Esophagus squamous epithelium (tissue), 5 donors: ENCODE results near the gene ZNF14. TPM values are rescaled to one million over a fixed set of nuclear protein-coding genes. Genes with fewer than 3 reads are reported as not detected.

ENCODE experiments used
- DNase-seq: peaks from one replicate; lab custom pipeline; 2025; lab: John Stamatoyannopoulos, UW
- H3K27ac ChIP-seq, 4 donors: fragments of 200-600 bp; sonication (generic); one replicate each; pipeline ENCODE4 v1.5.1; 2016 to 2019; ENCODE audit warnings: mild to moderate bottlenecking in 1 of 4
- H3K27me3 ChIP-seq, 4 donors: fragments of 200-600 bp; sonication (generic); 1 replicate in 3 of 4; 2 replicates in 1 of 4; pipeline versions ENCODE4 v1.5.1 to v1.6.0; 2017 to 2021; ENCODE audit warnings: antibody characterized with exemption in 1 of 4
- H3K36me3 ChIP-seq, 3 donors: fragments of 200-600 bp; sonication (generic); one replicate each; pipeline ENCODE4 v1.5.1; 2016 to 2019
- H3K4me1 ChIP-seq, 3 donors: fragments of 200-600 bp; sonication (generic); one replicate each; pipeline ENCODE4 v1.5.1; 2017 to 2019
- H3K4me3 ChIP-seq, 4 donors: fragments of 200-600 bp; sonication (generic); 1 replicate in 3 of 4; 2 replicates in 1 of 4; pipeline ENCODE4 v1.5.1; 2016 to 2019; ENCODE audit warnings: mild to moderate bottlenecking in 2 of 4, moderate library complexity in 1 of 4
- H3K9me3 ChIP-seq, 3 donors: fragments of 200-600 bp; sonication (generic); one replicate each; pipeline ENCODE4 v1.5.1; 2016 to 2019
- POLR2A ChIP-seq, 4 donors: fragments of 450-650 bp; IDR thresholded peaks; one replicate each; pipeline ENCODE4 v1.6.1; 2017; ENCODE audit warnings: antibody characterized with exemption in 4 of 4, mild to moderate bottlenecking in 4 of 4, moderate library complexity in 3 of 4
- WGBS, 2 donors: methylation state at CpG; one replicate each; pipeline ENCODE4 v1.1.5; 2018; 5-methylcytosine and 5-hydroxymethylcytosine counted together
- intact Hi-C: fragments of 100-400 bp; cut with DNase I; formaldehyde crosslinking; loops from one replicate; pipeline ENCODE4 v1.15.0; 2022
- total RNA-seq, 4 donors: library from RNA; depleted of rRNA; stranded (reverse); fragments of >200 nt; gene quantifications; one replicate each; pipeline ENCODE4 v1.1.0, GENCODE V29; 2016
- TF ChIP-seq, protein P1 (sequence below), 6 experiments: fragments of 450-650 bp in 4 of 6; fragments of 200-600 bp in 2 of 6; sonication (generic) in 2 of 6; IDR thresholded peaks; one replicate each; pipeline ENCODE4 v1.5.1; 2016 to 2019; ENCODE audit warnings: antibody characterized with exemption in 6 of 6, mild to moderate bottlenecking in 4 of 6, moderate library complexity in 4 of 6
- donor health status: DM: yes; HTN: yes; CAD: no.

The ZNF14 gene
- total RNA-seq, 4 donors from 2014 or later = 1.9 to 6.3 (median 2.1) TPM

DNA sequence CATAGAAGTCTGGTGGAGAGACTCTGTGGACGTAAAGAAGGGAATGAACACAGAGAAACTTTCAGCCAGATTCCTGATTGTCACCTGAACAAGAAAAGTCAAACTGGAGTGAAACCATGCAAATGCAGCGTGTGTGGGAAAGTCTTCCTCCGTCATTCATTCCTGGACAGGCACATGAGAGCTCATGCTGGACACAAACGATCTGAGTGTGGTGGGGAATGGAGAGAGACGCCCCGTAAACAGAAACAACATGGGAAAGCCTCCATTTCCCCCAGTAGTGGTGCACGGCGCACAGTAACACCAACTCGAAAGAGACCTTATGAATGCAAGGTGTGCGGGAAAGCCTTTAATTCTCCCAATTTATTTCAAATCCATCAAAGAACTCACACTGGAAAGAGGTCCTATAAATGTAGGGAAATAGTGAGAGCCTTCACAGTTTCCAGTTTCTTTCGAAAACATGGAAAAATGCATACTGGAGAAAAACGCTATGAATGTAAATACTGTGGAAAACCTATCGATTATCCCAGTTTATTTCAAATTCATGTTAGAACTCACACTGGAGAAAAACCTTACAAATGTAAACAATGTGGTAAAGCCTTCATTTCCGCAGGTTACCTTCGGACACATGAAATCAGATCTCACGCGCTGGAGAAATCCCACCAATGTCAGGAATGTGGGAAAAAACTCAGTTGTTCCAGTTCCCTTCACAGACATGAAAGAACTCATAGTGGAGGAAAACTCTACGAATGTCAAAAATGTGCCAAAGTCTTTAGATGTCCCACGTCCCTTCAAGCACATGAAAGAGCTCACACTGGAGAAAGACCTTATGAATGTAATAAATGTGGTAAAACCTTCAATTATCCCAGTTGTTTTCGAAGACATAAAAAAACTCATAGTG, 53.5 kb downstream of the ZNF14 start:
- H3K9me3 ChIP-seq = peaks cover 5 to 99% (median 28%) of the 10 kb centered on the region in 3 donors

DNA sequence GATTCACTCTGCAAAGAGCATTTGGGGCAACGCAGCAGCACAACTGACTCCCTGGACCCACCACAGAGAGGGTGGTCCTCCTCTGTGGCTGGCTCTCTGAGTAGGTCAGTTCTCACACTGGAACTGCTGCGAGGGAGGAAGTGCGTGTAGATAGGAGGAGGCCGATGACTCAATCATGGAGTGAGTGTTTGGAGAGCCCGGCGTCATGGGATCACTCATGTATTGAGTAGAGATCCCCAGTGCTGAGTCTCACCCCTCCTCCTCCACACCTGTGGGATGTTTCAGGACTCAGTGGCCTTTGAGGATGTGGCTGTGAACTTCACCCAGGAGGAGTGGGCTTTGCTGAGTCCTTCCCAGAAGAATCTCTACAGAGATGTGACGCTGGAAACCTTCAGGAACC, 55.3 kb downstream of the ZNF14 start:
- H3K4me1 ChIP-seq = no peaks in the 10 kb centered on the region
- no peak overlapping the region for H3K27ac ChIP-seq
- peaks cover 5 to 99% (median 28%) of the 10 kb centered on the region in 3 donors for H3K9me3 ChIP-seq
- intact Hi-C loops = no loop called here
- 93 to 94% methylated on average over 5 of the region's 7 CpGs for WGBS, 2 donors
- H3K36me3 ChIP-seq = peaks cover 24 to 88% (median 25%) of the 10 kb centered on the region in 3 donors
- TF ChIP-seq, protein P1, sequence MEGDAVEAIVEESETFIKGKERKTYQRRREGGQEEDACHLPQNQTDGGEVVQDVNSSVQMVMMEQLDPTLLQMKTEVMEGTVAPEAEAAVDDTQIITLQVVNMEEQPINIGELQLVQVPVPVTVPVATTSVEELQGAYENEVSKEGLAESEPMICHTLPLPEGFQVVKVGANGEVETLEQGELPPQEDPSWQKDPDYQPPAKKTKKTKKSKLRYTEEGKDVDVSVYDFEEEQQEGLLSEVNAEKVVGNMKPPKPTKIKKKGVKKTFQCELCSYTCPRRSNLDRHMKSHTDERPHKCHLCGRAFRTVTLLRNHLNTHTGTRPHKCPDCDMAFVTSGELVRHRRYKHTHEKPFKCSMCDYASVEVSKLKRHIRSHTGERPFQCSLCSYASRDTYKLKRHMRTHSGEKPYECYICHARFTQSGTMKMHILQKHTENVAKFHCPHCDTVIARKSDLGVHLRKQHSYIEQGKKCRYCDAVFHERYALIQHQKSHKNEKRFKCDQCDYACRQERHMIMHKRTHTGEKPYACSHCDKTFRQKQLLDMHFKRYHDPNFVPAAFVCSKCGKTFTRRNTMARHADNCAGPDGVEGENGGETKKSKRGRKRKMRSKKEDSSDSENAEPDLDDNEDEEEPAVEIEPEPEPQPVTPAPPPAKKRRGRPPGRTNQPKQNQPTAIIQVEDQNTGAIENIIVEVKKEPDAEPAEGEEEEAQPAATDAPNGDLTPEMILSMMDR (IDR thresholded peaks at IDR 0.05) = no peak
- no peak for TF ChIP-seq POLR2A (IDR thresholded peaks at IDR 0.05)
- no peak for DNase-seq
- H3K27me3 ChIP-seq = no peaks in the 10 kb centered on the region
- H3K4me3 ChIP-seq = no peak overlapping the region

More for the DNA sequence above, 53.5 kb downstream of the ZNF14 start:
- H3K4me1 ChIP-seq = no peaks in the 10 kb centered on the region
- intact Hi-C loops = no loop called here
- TF ChIP-seq, protein P1 (IDR thresholded peaks at IDR 0.05) = no peak
- TF ChIP-seq POLR2A (IDR thresholded peaks at IDR 0.05) = no peak
- no peak overlapping the region for H3K27ac ChIP-seq
- H3K4me3 ChIP-seq = no peak overlapping the region
- H3K27me3 ChIP-seq = no peaks in the 10 kb centered on the region
- peaks cover 24 to 69% (median 25%) of the 10 kb centered on the region in 3 donors for H3K36me3 ChIP-seq
- no peak for DNase-seq
- WGBS, 2 donors = 95 to 97% methylated on average over 20 of the region's 20 CpGs

DNA sequence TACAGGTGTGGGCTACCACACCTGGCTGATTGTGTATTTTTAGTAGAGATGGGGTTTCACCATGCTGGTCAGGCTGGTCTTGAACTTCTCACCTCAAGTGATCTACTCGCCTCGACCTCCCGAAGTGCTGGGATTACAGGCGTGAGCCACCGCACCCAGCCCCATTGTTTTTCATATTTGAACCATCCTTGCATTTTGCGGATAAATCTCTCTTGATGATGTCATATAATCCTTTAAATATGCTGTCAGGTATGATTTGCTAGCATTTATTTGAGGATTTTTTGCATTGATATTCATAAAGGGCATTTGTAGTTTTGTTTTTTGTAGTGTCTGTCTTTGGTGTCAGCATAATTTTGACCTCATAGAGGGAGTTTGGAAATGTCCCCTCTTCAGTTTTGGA, 58.6 kb downstream of the ZNF14 start:
- no peaks in the 10 kb centered on the region for H3K27me3 ChIP-seq
- H3K4me1 ChIP-seq = peaks cover 0 to 15% (median 6%) of the 10 kb centered on the region in 3 donors
- DNase-seq = no peak
- intact Hi-C loops = no loop called here
- TF ChIP-seq, protein P1 (IDR thresholded peaks at IDR 0.05) = no peak
- no peak for TF ChIP-seq POLR2A (IDR thresholded peaks at IDR 0.05)
- peaks cover 0 to 76% (median 10%) of the 10 kb centered on the region in 3 donors for H3K9me3 ChIP-seq
- no peak overlapping the region for H3K27ac ChIP-seq
- peaks cover 14 to 73% (median 16%) of the 10 kb centered on the region in 3 donors for H3K36me3 ChIP-seq
- 88 to 97% methylated on average over 6 of the region's 6 CpGs for WGBS, 2 donors
- H3K4me3 ChIP-seq = no peak overlapping the region

- 83 to 86% methylated on average over 3 of the region's 3 CpGs for WGBS, 2 donors
- TF ChIP-seq POLR2A (IDR thresholded peaks at IDR 0.05) = no peak
- TF ChIP-seq, protein P1 (IDR thresholded peaks at IDR 0.05) = no peak
These were observed 60.1 kb downstream of the ZNF14 start for GRCh38 chr19:19672816-19673215.

GRCh38 chr19:19670070-19670551, 62.8 kb downstream of the ZNF14 start:
- peak overlapping the region; percentile 72 to 99 (median 90) for H3K4me3 ChIP-seq
- peaks cover 0 to 25% (median 7%) of the 10 kb centered on the region in 3 donors for H3K4me1 ChIP-seq
- intact Hi-C loops = no loop called here
- peaks cover 0 to 31% (median 0%) of the 10 kb centered on the region in 3 donors for H3K36me3 ChIP-seq
- H3K27me3 ChIP-seq = no peaks in the 10 kb centered on the region
- H3K9me3 ChIP-seq = peaks cover 0 to 34% (median 0%) of the 10 kb centered on the region in 3 donors
- no peak for DNase-seq
- TF ChIP-seq, protein P1 (IDR thresholded peaks at IDR 0.05) = no peak
- no peak for TF ChIP-seq POLR2A (IDR thresholded peaks at IDR 0.05)
- WGBS, 2 donors = 36 to 79% methylated on average over 3 to 4 of the region's 10 CpGs
- H3K27ac ChIP-seq = peak overlapping the region in 1 of 4 donors; percentile 93

More at GRCh38 chr19:19672816-19673215, 60.1 kb downstream of the ZNF14 start:
- Histone ChIP-seq H3K27me3 (no peaks in the 10 kb centered on the region), H3K27ac (no peak overlapping the region), H3K9me3 (peaks cover 0 to 61% (median 2%) of the 10 kb centered on the region in 3 donors), H3K36me3 (peaks cover 2 to 58% (median 5%) of the 10 kb centered on the region in 3 donors), H3K4me1 (peaks cover 0 to 24% (median 7%) of the 10 kb centered on the region in 3 donors), H3K4me3 (no peak overlapping the region)
- intact Hi-C loops = no loop called here
- DNase-seq = no peak
